Measurements from ENCODE around the gene LYST. TPM values are rescaled to one million over a fixed set of nuclear protein-coding genes. Genes with fewer than 3 reads are reported as not detected.

The LYST gene
- total RNA-seq, 2 experiments from 2014 or later: 63.8 to 76.2 TPM

GRCh38 chr1:235874261-235874660 is 7.6 kb upstream of the LYST start:
- no peaks in the 10 kb centered on the region for H3K27me3 Mint-ChIP-seq
- H3K36me3 Mint-ChIP-seq: peaks cover 18% of the 10 kb centered on the region
- no peak overlapping the region for H3K4me3 Mint-ChIP-seq
- H3K4me1 Mint-ChIP-seq: peaks cover 66% of the 10 kb centered on the region
- no peak for DNase-seq
- H3K9me3 Mint-ChIP-seq: no peaks in the 10 kb centered on the region
- peak overlapping the region; percentile 99 for H3K27ac Mint-ChIP-seq

DNA sequence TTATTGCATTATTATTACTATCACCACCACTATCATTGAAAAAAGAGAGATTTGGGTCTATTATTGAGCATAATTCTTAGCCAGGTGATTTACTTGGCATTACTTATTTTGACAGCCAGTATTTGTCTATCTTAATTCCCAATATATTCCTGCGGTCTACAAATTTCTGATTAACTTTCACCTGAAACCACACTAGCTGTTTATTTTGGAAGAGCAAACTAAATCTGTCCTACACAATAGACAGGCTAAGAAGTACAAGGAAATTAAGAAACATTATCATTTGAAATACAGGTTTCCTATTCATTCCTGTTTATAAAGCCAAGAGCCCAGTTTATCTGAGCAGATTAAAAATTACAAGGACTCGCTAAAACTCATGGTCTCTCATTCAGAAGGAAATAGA is 6.9 kb upstream of the LYST start:
- no peak for DNase-seq
- Mint-ChIP-seq H3K4me3 (peak overlapping the region; percentile 80), H3K27me3 (no peaks in the 10 kb centered on the region), H3K36me3 (peaks cover 18% of the 10 kb centered on the region), H3K4me1 (peaks cover 62% of the 10 kb centered on the region), H3K27ac (peak overlapping the region; percentile 99), H3K9me3 (no peaks in the 10 kb centered on the region)

DNA sequence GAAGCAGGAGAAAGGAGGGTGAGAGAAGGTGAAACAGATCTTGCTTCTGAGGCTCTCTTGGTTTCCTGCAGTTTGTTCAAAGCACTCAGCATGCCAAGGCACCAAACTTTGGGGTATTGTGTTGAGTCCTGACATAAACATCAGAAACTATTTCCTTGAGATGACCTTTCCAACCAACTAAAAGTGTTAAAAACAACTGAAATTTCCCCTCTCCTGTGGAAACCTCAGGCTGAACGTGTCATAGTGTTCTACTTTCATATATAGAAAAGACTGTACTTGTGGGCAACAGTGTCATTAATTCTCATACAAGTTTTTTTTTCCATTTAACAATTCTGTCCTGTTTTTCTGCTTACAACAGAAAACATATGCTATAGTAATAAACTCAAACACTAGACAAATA is 6.3 kb upstream of the LYST start:
- H3K36me3 Mint-ChIP-seq: peaks cover 18% of the 10 kb centered on the region
- peak overlapping the region; percentile 80 for H3K4me3 Mint-ChIP-seq
- peak; percentile 59 for DNase-seq
- peak overlapping the region; percentile 99 for H3K27ac Mint-ChIP-seq
- H3K9me3 Mint-ChIP-seq: no peaks in the 10 kb centered on the region
- peaks cover 62% of the 10 kb centered on the region for H3K4me1 Mint-ChIP-seq
- no peaks in the 10 kb centered on the region for H3K27me3 Mint-ChIP-seq

DNA sequence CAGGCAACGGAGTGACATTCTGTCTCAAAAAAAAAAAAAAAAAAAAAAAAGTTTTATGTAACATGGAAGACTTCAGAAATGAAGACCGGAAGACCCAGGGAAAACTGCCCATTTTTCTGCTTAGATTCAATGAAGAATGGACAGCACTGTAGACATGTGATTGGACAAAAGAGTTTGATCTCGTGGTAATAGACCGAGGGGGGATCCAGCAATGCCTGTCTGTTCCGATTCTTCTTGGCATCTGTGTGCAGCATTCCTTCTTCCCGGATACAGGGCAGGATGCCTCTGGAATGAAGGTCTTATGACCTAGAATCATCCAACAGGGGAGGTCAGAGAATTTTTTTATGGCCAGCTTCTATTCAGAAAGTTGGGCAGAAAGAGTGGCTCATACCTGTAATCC is 5.6 kb upstream of the LYST start:
- H3K36me3 Mint-ChIP-seq: peaks cover 15% of the 10 kb centered on the region
- no peaks in the 10 kb centered on the region for H3K27me3 Mint-ChIP-seq
- no peaks in the 10 kb centered on the region for H3K9me3 Mint-ChIP-seq
- no peak for DNase-seq
- H3K4me3 Mint-ChIP-seq: peak overlapping the region; percentile 80
- H3K4me1 Mint-ChIP-seq: peaks cover 62% of the 10 kb centered on the region
- peak overlapping the region; percentile 99 for H3K27ac Mint-ChIP-seq

DNA sequence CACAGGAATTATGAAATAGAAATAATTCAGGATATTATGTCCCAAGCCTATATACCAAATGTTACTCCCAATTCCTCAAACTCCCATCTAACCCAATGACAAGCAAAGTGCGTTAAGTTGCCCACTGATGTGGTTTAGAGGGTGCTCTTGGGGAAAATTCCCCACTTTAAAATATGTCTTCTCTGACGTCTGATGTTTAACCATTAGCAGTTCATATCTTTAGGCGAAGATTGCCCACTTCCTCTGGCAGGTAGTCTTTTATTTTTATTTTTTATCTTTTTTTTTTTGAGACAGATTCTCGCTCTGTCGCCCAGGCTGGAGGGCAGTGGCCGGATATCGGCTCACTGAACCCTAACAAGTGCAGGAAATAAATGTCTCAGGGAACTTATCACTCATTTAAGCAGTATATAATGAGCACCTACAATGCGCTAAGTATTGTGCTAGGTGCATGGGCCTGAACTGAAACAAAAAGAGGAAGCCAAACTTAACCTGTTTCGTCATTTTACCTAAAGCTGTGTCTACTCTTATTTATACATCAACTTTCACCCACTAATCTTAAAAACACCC is 1.3 kb upstream of the LYST start:
- H3K4me3 Mint-ChIP-seq: peak overlapping the region; percentile 97
- no peaks in the 10 kb centered on the region for H3K9me3 Mint-ChIP-seq
- no peaks in the 10 kb centered on the region for H3K27me3 Mint-ChIP-seq
- H3K4me1 Mint-ChIP-seq: peaks cover 43% of the 10 kb centered on the region
- DNase-seq: peak; percentile 42
- no peak overlapping the region for H3K27ac Mint-ChIP-seq
- H3K36me3 Mint-ChIP-seq: peaks cover 43% of the 10 kb centered on the region

- peak; percentile 99 for DNase-seq
- H3K9me3 Mint-ChIP-seq: no peaks in the 10 kb centered on the region
- H3K27me3 Mint-ChIP-seq: no peaks in the 10 kb centered on the region
- H3K36me3 Mint-ChIP-seq: peaks cover 47% of the 10 kb centered on the region
- H3K4me3 Mint-ChIP-seq: peak overlapping the region; percentile 97
- no peak overlapping the region for H3K27ac Mint-ChIP-seq
- H3K4me1 Mint-ChIP-seq: peaks cover 43% of the 10 kb centered on the region
Observed at GRCh38 chr1:235866913-235867845, 473 bp upstream of the LYST start.

DNA sequence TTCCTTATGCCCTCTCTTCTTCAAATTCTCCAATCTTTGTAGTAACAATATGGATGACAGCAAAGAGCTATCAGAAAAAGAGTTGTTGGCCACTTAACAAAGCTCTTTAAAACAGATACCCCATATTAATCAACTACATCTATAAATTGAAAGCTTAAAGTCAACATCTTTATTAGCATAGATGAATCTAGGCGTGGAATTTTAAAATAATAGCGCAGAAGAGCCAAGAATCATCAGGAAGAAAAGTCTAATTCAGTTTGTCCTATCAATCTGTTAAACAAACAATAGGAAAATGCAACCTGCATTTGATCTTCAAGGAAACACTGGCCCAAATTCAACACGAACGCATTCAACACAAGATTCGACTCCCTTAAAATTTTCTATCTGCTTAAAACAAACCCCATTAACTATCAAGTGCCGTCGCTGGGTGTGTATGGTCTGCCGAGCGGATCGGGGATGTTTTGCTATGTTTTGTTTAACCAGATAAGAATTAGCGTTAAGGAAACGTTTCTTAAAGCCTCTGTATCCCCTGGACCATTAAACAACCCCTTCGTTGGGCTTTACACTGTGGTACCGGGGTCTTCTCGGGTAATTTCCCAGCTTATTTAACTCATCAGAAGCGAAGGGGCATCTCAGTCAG is 1.0 kb downstream of the LYST start:
- no peak for DNase-seq
- H3K27me3 Mint-ChIP-seq: no peaks in the 10 kb centered on the region

DNA sequence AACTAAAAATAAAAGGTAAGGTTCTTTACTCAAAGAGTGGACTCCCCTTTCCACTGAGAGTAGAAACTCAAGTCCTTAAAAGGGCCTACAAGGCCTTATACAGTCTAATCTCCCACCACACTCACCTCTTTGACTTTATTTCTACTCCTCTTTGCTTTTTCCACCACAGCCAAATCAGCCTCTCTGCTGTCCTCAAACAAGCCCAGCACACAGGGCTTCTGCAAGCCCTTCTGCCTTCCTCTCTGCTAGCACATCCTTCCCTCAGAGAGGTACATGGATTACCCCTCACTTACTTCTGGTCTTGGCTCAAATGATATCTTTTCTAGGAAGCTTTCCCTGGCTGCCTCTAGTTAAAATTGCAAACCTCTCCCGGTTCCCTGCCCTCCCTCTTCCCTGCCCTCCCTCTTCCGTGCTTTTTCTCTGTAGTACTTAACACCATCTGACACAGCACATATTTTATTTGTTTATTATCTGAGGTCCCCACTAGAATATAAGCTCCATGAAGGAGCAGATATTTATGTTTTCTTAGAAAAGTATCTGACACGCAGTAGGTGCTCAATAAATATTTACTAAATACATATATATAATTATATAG is 1.7 kb downstream of the LYST start:
- Mint-ChIP-seq H3K4me3 (peak overlapping the region; percentile 97), H3K4me1 (peaks cover 42% of the 10 kb centered on the region), H3K9me3 (no peaks in the 10 kb centered on the region), H3K27ac (peak overlapping the region; percentile 73), H3K36me3 (peaks cover 46% of the 10 kb centered on the region), H3K27me3 (no peaks in the 10 kb centered on the region)
- DNase-seq: no peak

More for the DNA sequence above, 1.0 kb downstream of the LYST start:
- no peaks in the 10 kb centered on the region for H3K9me3 Mint-ChIP-seq
- H3K4me1 Mint-ChIP-seq: peaks cover 42% of the 10 kb centered on the region
- H3K36me3 Mint-ChIP-seq: peaks cover 46% of the 10 kb centered on the region
- no peak overlapping the region for H3K27ac Mint-ChIP-seq
- H3K4me3 Mint-ChIP-seq: peak overlapping the region; percentile 97

DNA sequence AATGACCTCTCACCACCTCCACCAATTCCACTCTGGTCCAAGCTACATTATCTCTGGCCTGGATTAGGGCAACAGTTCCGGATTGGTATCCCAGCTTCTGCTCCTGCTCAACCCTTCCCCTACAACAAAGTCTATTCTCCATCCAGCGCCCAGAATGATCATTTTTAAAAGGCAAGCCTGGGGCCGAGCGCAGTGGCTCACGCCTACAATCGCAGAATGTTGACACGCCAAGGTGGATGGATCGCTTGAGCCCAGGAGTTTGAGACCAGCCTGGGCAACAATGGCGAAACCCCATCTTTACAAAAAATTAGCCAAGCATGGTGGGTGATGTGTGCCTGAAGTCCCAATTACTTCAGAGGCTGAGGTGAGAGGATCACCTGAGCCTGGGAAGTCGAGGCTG is 2.2 kb downstream of the LYST start:
- Mint-ChIP-seq H3K36me3 (peaks cover 43% of the 10 kb centered on the region), H3K27me3 (no peaks in the 10 kb centered on the region), H3K9me3 (no peaks in the 10 kb centered on the region), H3K27ac (peak overlapping the region; percentile 73), H3K4me1 (peaks cover 42% of the 10 kb centered on the region), H3K4me3 (peak overlapping the region; percentile 97)
- no peak for DNase-seq

GRCh38 chr1:235863699-235864093 is 3.0 kb downstream of the LYST start:
- Mint-ChIP-seq H3K27me3 (no peaks in the 10 kb centered on the region), H3K36me3 (peaks cover 43% of the 10 kb centered on the region), H3K27ac (peak overlapping the region; percentile 73), H3K9me3 (no peaks in the 10 kb centered on the region), H3K4me3 (peak overlapping the region; percentile 97), H3K4me1 (peaks cover 42% of the 10 kb centered on the region)
- DNase-seq: no peak

DNA sequence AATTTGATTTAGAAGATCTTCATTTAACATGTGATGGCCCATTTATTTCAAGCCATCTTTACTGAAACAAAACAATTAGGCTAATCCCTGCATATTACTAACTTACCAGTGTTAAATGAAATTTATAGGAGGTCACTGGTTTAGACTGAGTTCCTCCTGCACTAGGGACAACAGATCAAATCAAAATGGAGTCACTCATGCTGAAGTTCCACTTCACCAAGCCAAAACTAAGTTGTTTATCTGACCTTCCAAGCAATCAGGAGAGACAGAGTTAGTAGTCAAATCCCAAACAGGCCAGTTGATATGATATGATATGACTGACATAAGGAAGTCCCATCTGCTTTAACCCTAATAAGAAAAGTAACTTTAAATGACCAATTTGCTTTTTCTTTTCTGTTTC is 4.8 kb downstream of the LYST start:
- Mint-ChIP-seq H3K4me3 (peak overlapping the region; percentile 4), H3K9me3 (peaks cover 4% of the 10 kb centered on the region), H3K27ac (peak overlapping the region; percentile 61), H3K36me3 (peaks cover 56% of the 10 kb centered on the region), H3K4me1 (peaks cover 46% of the 10 kb centered on the region), H3K27me3 (no peaks in the 10 kb centered on the region)
- DNase-seq: no peak

DNA sequence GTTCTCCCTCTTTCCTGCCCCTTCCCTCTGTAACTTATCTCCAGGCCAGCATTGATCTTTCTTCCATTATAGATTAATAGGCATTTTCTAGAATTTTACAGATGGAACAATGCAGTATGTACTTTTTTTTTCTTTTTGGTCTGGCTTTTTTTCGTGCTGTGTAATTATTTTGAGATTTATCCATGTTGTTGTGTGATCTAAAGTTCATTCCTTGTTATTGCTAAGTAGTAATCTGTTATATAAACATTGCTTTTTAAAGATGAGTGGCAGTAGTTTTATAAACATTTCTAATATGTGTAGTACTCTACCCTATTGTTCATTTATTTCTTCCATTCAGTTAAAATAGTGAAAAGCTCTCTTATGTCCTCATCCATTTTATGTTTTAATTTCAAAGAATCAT is 5.9 kb downstream of the LYST start:
- Mint-ChIP-seq H3K27me3 (no peaks in the 10 kb centered on the region), H3K4me1 (peaks cover 52% of the 10 kb centered on the region), H3K36me3 (peaks cover 55% of the 10 kb centered on the region), H3K9me3 (peaks cover 4% of the 10 kb centered on the region), H3K4me3 (no peak overlapping the region), H3K27ac (no peak overlapping the region)
- no peak for DNase-seq

DNA sequence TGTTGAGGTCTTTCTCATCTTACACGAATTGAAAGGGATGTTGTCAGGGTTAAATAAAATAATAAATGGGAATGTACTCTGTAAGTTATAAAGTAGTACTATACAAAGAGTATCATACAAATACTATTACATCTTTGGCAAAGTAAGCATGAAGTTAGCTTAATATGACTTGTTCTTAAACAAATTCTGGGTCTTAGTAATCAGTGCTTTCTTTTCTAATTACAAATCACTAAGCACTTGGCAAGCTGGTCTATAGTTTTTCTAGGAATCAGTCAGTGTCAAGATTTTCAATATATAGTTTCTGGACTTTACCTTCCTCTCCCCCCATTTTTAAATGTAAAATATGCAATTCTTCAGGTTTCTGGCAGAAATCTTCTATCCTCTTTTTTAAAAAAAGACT is 6.9 kb downstream of the LYST start:
- Mint-ChIP-seq H3K36me3 (peaks cover 49% of the 10 kb centered on the region), H3K4me3 (no peak overlapping the region), H3K4me1 (peaks cover 56% of the 10 kb centered on the region), H3K27ac (no peak overlapping the region), H3K27me3 (no peaks in the 10 kb centered on the region), H3K9me3 (peaks cover 4% of the 10 kb centered on the region)
- no peak for DNase-seq

DNA sequence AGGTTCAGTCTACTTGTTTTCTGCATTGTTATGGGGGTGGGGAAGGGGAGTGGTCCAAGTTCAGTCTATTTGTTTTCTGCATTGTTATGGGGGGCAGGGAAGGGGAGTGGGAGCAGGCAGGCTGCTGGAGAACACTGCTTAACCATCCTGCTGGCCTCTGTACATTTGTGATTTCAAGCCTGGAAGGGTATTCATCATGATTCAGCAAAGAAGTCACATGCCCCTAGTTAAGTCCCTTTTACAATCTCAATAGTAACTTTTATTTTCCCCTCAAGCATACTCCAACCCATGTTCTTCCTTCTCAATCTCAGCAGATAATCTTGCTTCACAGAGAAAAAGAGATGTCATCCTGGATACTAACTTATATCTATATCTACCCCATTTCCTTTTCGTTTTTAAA is 7.9 kb downstream of the LYST start:
- peaks cover 4% of the 10 kb centered on the region for H3K9me3 Mint-ChIP-seq
- DNase-seq: no peak
- no peaks in the 10 kb centered on the region for H3K27me3 Mint-ChIP-seq
- no peak overlapping the region for H3K27ac Mint-ChIP-seq
- H3K4me3 Mint-ChIP-seq: no peak overlapping the region
- H3K4me1 Mint-ChIP-seq: peaks cover 57% of the 10 kb centered on the region
- H3K36me3 Mint-ChIP-seq: peaks cover 47% of the 10 kb centered on the region

- Mint-ChIP-seq H3K27ac (peak overlapping the region; percentile 85), H3K4me1 (peaks cover 53% of the 10 kb centered on the region), H3K9me3 (peaks cover 4% of the 10 kb centered on the region), H3K27me3 (no peaks in the 10 kb centered on the region), H3K36me3 (peaks cover 43% of the 10 kb centered on the region), H3K4me3 (peak overlapping the region; percentile 6)
- no peak for DNase-seq
Observed at GRCh38 chr1:235857756-235858155, 8.9 kb downstream of the LYST start.
